HEK293T (cell line): ENCODE data around the gene SRP19.

Experiments
- CTCF ChIA-PET: fragments of 350-600 bp; formaldehyde crosslinking; extraction: SDS; loops from one replicate; lab custom pipeline; 2021; ENCODE audit warnings: antibody characterized with exemption, inconsistent platforms; lab: Yijun Ruan, JAX
- POLR2A ChIA-PET: fragments of 350-600 bp; formaldehyde crosslinking; extraction: SDS; loops from one replicate; lab custom pipeline; 2020; ENCODE audit warnings: antibody characterized with exemption, inconsistent platforms; lab: Yijun Ruan, JAX
- DNase-seq: peaks from one replicate; pipeline ENCODE4 v3.0.0; 2012; ENCODE audit warnings: mixed read lengths; ENCODE audit errors: extremely low spot score
- ARNT ChIP-seq: fragments of 450-650 bp; IDR thresholded peaks from 2 replicates; pipeline ENCODE4 v1.6.1; 2017; ENCODE audit warnings: mild to moderate bottlenecking
- BHLHE40 ChIP-seq: fragments of 450-650 bp; IDR thresholded peaks from 2 replicates; pipeline ENCODE4 v1.6.1; 2016; ENCODE audit warnings: mild to moderate bottlenecking, moderate library complexity, borderline replicate concordance
- CTBP1 ChIP-seq: fragments of 450-650 bp; IDR thresholded peaks from 2 replicates; pipeline ENCODE4 v1.6.1; 2016; ENCODE audit warnings: borderline replicate concordance
- ELF4 ChIP-seq: fragments of 450-650 bp; IDR thresholded peaks from 2 replicates; pipeline ENCODE4 v1.6.1; 2017; ENCODE audit warnings: antibody characterized with exemption
- FOXA1 ChIP-seq: fragments of 450-650 bp; IDR thresholded peaks from 2 replicates; pipeline ENCODE4 v1.6.1; 2016; ENCODE audit warnings: mild to moderate bottlenecking
- FOXK2 ChIP-seq: fragments of 450-650 bp; IDR thresholded peaks from 2 replicates; pipeline ENCODE4 v1.6.1; 2016; ENCODE audit warnings: mild to moderate bottlenecking
- FOXM1 ChIP-seq: fragments of 450-650 bp; IDR thresholded peaks from 2 replicates; pipeline ENCODE4 v1.6.1; 2017; ENCODE audit warnings: mild to moderate bottlenecking, borderline replicate concordance
- HDGF ChIP-seq: fragments of 450-650 bp; IDR thresholded peaks from 2 replicates; pipeline ENCODE4 v1.6.1; 2017; ENCODE audit warnings: antibody characterized with exemption, borderline replicate concordance
- L3MBTL2 ChIP-seq: fragments of 450-650 bp; conservative IDR thresholded peaks from 2 replicates; pipeline ENCODE4 v1.6.1; 2016; ENCODE audit warnings: mild to moderate bottlenecking
- LEF1 ChIP-seq: fragments of 450-650 bp; IDR thresholded peaks from 2 replicates; pipeline ENCODE4 v1.6.1; 2017; ENCODE audit warnings: mild to moderate bottlenecking, borderline replicate concordance
- NFRKB ChIP-seq: fragments of 450-650 bp; IDR thresholded peaks from 2 replicates; pipeline ENCODE4 v1.6.1; 2016; ENCODE audit warnings: mild to moderate bottlenecking, moderate library complexity
- PKNOX1 ChIP-seq: fragments of 450-650 bp; IDR thresholded peaks from 2 replicates; pipeline ENCODE4 v1.6.1; 2016
- SP1 ChIP-seq: fragments of 450-650 bp; IDR thresholded peaks from 2 replicates; pipeline ENCODE4 v1.6.1; 2017
- SUZ12 ChIP-seq: fragments of 450-650 bp; IDR thresholded peaks from 2 replicates; pipeline ENCODE4 v1.6.1; 2016; ENCODE audit warnings: mild to moderate bottlenecking
- TARDBP ChIP-seq: fragments of 450-650 bp; IDR thresholded peaks from 2 replicates; pipeline ENCODE4 v1.6.1; 2016
- ZNF384 ChIP-seq: fragments of 450-650 bp; IDR thresholded peaks from 2 replicates; pipeline ENCODE4 v1.6.1; 2016

Gene SRP19

GRCh38 chr5:112833971-112834370, 27.1 kb upstream of the SRP19 start:
- ChIA-PET POLR2A (no interaction called here), CTCF (interaction anchor here (0.6 to 0.8 kb wide), 3 partner anchors 14 to 25 kb away, joined by 3 to 4 read pairs (median 4); no protein-coding TSS in a partner anchor)
- TF ChIP-seq FOXK2 (no peak), FOXM1 (no peak), BHLHE40 (no peak), LEF1 (no peak), SUZ12 (no peak), L3MBTL2 (no peak), NFRKB (no peak), CTBP1 (no peak), ARNT (no peak), FOXA1 (no peak), ZNF384 (no peak), ELF4 (no peak), TARDBP (no peak), HDGF (no peak), SP1 (no peak), PKNOX1 (no peak)
- DNase-seq = no peak

- POLR2A ChIA-PET = no interaction called here
- DNase-seq = no peak
- CTCF ChIA-PET = no interaction called here
- TF ChIP-seq TARDBP (no peak), NFRKB (no peak), FOXM1 (no peak), SP1 (no peak), LEF1 (no peak), BHLHE40 (no peak)
Observed at GRCh38 chr5:112844489-112844888, 16.6 kb upstream of the SRP19 start.

GRCh38 chr5:112846556-112846955, 14.5 kb upstream of the SRP19 start:
- TF ChIP-seq BHLHE40 (no peak), FOXA1 (no peak), SP1 (no peak), HDGF (no peak), ARNT (no peak), ZNF384 (no peak), NFRKB (no peak), L3MBTL2 (no peak), SUZ12 (no peak)
- DNase-seq = no peak
- CTCF ChIA-PET = no interaction called here
- POLR2A ChIA-PET = interaction anchor here (0.8 kb wide), 1 partner anchor 14 kb away, joined by 3 read pairs; the partner anchor contains the start of gene SRP19

GRCh38 chr5:112847306-112847705, 13.8 kb upstream of the SRP19 start:
- ChIA-PET CTCF (no interaction called here), POLR2A (no interaction called here)
- DNase-seq = no peak
- no peak for TF ChIP-seq NFRKB
- TF ChIP-seq ZNF384 = no peak
- TF ChIP-seq LEF1 = no peak
- no peak for TF ChIP-seq FOXA1
- TF ChIP-seq CTBP1 = no peak
- no peak for TF ChIP-seq PKNOX1
- no peak for TF ChIP-seq BHLHE40
- no peak for TF ChIP-seq ELF4
- TF ChIP-seq HDGF = no peak
- no peak for TF ChIP-seq TARDBP
- no peak for TF ChIP-seq SUZ12
- TF ChIP-seq L3MBTL2 = no peak
- no peak for TF ChIP-seq FOXK2
- TF ChIP-seq SP1 = no peak

- peak; percentile 61 for DNase-seq
- CTCF ChIA-PET = interaction anchor here (0.6 to 1.4 kb wide), 20 partner anchors 11 to 1771 kb away, joined by 3 to 14 read pairs (median 4); partner anchors contain the start of gene SRP19
Observed at GRCh38 chr5:112848116-112848811, 12.8 kb upstream of the SRP19 start.

GRCh38 chr5:112849912-112850311, 11.2 kb upstream of the SRP19 start:
- CTCF ChIA-PET = no interaction called here
- POLR2A ChIA-PET = no interaction called here
- DNase-seq = no peak
- TF ChIP-seq FOXA1 (no peak), PKNOX1 (0 out of 2 replicates have a peak, but pooled peaks have one; percentile 3)

More at GRCh38 chr5:112848116-112848811, 12.8 kb upstream of the SRP19 start:
- POLR2A ChIA-PET = interaction anchor here (0.6 to 1.1 kb wide), 4 partner anchors 11 to 128 kb away, joined by 3 to 11 read pairs (median 5); partner anchors contain the start of genes DCP2 and SRP19
- no peak for TF ChIP-seq CTBP1
- peak; percentile 72 for TF ChIP-seq PKNOX1
